SK-N-SH treated with all-trans-retinoic acid at 6 μM for 48 hours (cell line): ENCODE measurements around the gene PPP3CA.
"Not testable (repeated sequence)": the region's sequence is repeated elsewhere in the genome, so short reads cannot be mapped to it uniquely, and the experiment has no call there.

Experiments used
- ATAC-seq: fragments of 200-7000 bp; cut with Tn5 transposase; 3 replicates; pipeline ENCODE4 v1.9.1; 2020; ENCODE audit warnings: mild to moderate bottlenecking, moderate library complexity
- ARNTL ChIP-seq: fragments of 450-650 bp; formaldehyde crosslinking; IDR thresholded peaks from 2 replicates; pipeline ENCODE4 v1.5.0; 2020; ENCODE audit warnings: low read depth, mild to moderate bottlenecking, moderate library complexity, borderline replicate concordance
- CSDC2 ChIP-seq: fragments of 250-450 bp; sonication (Bioruptor Pico); IDR thresholded peaks from 2 replicates; pipeline ENCODE4 v1.5.0; 2020; ENCODE audit warnings: mild to moderate bottlenecking, moderate library complexity
- ESRRG ChIP-seq: fragments of 250-450 bp; sonication (Bioruptor Pico); IDR thresholded peaks from 2 replicates; pipeline ENCODE4 v1.6.1; 2021; ENCODE audit warnings: mild to moderate bottlenecking
- ISL1 ChIP-seq: fragments of 250-450 bp; sonication (Bioruptor Pico); IDR thresholded peaks from 2 replicates; pipeline ENCODE4 v2.1.2; 2022; ENCODE audit warnings: mild to moderate bottlenecking, moderate library complexity
- OSR1 ChIP-seq: fragments of 250-450 bp; sonication (Bioruptor Pico); IDR thresholded peaks from 2 replicates; pipeline ENCODE4 v1.8.0; 2022; ENCODE audit warnings: moderate library complexity, mild to moderate bottlenecking, inconsistent platforms
- PPARA ChIP-seq: fragments of 250-450 bp; sonication (Bioruptor Pico); IDR thresholded peaks from 2 replicates; pipeline ENCODE4 v1.5.0; 2020; ENCODE audit warnings: mild to moderate bottlenecking, borderline replicate concordance
- RARB ChIP-seq: fragments of 250-450 bp; sonication (Bioruptor Pico); IDR thresholded peaks from 2 replicates; pipeline ENCODE4 v1.8.0; 2021; ENCODE audit warnings: mild to moderate bottlenecking, moderate library complexity
- TOX ChIP-seq: fragments of 250-450 bp; sonication (Bioruptor Pico); IDR thresholded peaks from 2 replicates; pipeline ENCODE4 v1.8.0; 2021; ENCODE audit warnings: mild to moderate bottlenecking, moderate library complexity, borderline replicate concordance
- TSHZ2 ChIP-seq: fragments of 250-450 bp; sonication (Bioruptor Pico); IDR thresholded peaks from 2 replicates; pipeline ENCODE4 v1.5.0; 2020; ENCODE audit warnings: mild to moderate bottlenecking, moderate library complexity
- ZC3H10 ChIP-seq: fragments of 250-450 bp; sonication (Bioruptor Pico); IDR thresholded peaks from 2 replicates; pipeline ENCODE4 v1.5.1; 2021; ENCODE audit warnings: mild to moderate bottlenecking, moderate library complexity
- ZFP3 ChIP-seq: fragments of 250-450 bp; sonication (Bioruptor Pico); IDR thresholded peaks from 2 replicates; pipeline ENCODE4 v1.5.0; 2020; ENCODE audit warnings: mild to moderate bottlenecking, moderate library complexity
- ZFP30 ChIP-seq: fragments of 450-650 bp; formaldehyde crosslinking; IDR thresholded peaks from 2 replicates; pipeline ENCODE4 v1.5.0; 2022; ENCODE audit warnings: mild to moderate bottlenecking, moderate library complexity
- ZNF565 ChIP-seq: fragments of 450-650 bp; formaldehyde crosslinking; conservative IDR thresholded peaks from 2 replicates; pipeline ENCODE4 v1.5.0; 2020; ENCODE audit warnings: low read depth, mild to moderate bottlenecking, moderate library complexity
- ZNF70 ChIP-seq: fragments of 450-650 bp; formaldehyde crosslinking; IDR thresholded peaks from 2 replicates; pipeline ENCODE4 v1.5.0; 2020; ENCODE audit warnings: mild to moderate bottlenecking, moderate library complexity
- ZNF8 ChIP-seq: fragments of 450-650 bp; formaldehyde crosslinking; IDR thresholded peaks from 2 replicates; pipeline ENCODE4 v1.5.0; 2020; ENCODE audit warnings: mild to moderate bottlenecking, moderate library complexity
- TF ChIP-seq, protein P1 (sequence below): fragments of 250-450 bp; sonication (Bioruptor Pico); IDR thresholded peaks from 2 replicates; pipeline ENCODE4 v1.5.1; 2020; ENCODE audit warnings: low read depth, mild to moderate bottlenecking, moderate library complexity
- TF ChIP-seq, protein P2 (sequence below): fragments of 250-450 bp; sonication (Bioruptor Pico); IDR thresholded peaks from 2 replicates; pipeline ENCODE4 v1.8.0; 2021; ENCODE audit warnings: low read depth, mild to moderate bottlenecking, moderate library complexity, borderline replicate concordance
- TF ChIP-seq, protein P3 (sequence below): fragments of 250-450 bp; sonication (Bioruptor Pico); IDR thresholded peaks from 2 replicates; pipeline ENCODE4 v1.5.1; 2021; ENCODE audit warnings: mild to moderate bottlenecking, moderate library complexity
- TF ChIP-seq, protein P4 (sequence below): fragments of 250-450 bp; sonication (Bioruptor Pico); IDR thresholded peaks from 2 replicates; pipeline ENCODE4 v1.8.0; 2020; ENCODE audit warnings: mild to moderate bottlenecking, moderate library complexity, borderline replicate concordance

The PPP3CA gene

DNA sequence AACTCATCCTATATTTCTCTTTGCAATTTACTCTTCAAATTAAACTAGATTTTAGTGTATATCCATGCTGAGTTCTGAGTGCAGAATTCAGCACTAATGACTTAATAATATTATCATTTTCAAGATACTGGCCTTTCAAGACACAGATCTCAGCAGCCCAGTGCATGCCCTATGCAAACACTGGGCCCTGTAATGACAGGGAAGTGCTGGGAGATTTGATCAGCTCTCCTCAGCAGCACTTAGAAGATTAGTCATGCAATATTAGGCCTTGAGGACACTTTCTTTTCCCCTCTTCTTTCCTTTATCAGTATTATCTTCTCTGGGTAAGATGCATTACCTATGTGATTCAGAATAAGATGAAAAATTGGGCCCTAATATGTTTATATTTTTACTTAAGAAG lies 207.1 kb downstream of the PPP3CA start:
- peak; percentile 70 for ATAC-seq
- TF ChIP-seq, protein P1, sequence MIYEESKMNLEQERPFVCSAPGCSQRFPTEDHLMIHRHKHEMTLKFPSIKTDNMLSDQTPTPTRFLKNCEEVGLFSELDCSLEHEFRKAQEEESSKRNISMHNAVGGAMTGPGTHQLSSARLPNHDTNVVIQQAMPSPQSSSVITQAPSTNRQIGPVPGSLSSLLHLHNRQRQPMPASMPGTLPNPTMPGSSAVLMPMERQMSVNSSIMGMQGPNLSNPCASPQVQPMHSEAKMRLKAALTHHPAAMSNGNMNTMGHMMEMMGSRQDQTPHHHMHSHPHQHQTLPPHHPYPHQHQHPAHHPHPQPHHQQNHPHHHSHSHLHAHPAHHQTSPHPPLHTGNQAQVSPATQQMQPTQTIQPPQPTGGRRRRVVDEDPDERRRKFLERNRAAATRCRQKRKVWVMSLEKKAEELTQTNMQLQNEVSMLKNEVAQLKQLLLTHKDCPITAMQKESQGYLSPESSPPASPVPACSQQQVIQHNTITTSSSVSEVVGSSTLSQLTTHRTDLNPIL, result peak; percentile 59; the same call in 1 of the 2 replicates
- peak; percentile 91 for TF ChIP-seq ISL1 (CRISPR knock-in tag)
- TF ChIP-seq, protein P2, sequence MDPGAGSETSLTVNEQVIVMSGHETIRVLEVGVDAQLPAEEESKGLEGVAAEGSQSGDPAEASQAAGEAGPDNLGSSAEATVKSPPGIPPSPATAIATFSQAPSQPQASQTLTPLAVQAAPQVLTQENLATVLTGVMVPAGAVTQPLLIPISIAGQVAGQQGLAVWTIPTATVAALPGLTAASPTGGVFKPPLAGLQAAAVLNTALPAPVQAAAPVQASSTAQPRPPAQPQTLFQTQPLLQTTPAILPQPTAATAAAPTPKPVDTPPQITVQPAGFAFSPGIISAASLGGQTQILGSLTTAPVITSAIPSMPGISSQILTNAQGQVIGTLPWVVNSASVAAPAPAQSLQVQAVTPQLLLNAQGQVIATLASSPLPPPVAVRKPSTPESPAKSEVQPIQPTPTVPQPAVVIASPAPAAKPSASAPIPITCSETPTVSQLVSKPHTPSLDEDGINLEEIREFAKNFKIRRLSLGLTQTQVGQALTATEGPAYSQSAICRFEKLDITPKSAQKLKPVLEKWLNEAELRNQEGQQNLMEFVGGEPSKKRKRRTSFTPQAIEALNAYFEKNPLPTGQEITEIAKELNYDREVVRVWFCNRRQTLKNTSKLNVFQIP (CRISPR knock-in tag), result no peak

GRCh38 chr4:101136373-101137370 lies 210.7 kb downstream of the PPP3CA start:
- ATAC-seq, result no peak
- TF ChIP-seq ZNF70 (CRISPR knock-in tag), result no peak
- TF ChIP-seq ZFP30, result no peak
- no peak for TF ChIP-seq ZNF565
- TF ChIP-seq CSDC2, result no peak
- TF ChIP-seq, protein P3, sequence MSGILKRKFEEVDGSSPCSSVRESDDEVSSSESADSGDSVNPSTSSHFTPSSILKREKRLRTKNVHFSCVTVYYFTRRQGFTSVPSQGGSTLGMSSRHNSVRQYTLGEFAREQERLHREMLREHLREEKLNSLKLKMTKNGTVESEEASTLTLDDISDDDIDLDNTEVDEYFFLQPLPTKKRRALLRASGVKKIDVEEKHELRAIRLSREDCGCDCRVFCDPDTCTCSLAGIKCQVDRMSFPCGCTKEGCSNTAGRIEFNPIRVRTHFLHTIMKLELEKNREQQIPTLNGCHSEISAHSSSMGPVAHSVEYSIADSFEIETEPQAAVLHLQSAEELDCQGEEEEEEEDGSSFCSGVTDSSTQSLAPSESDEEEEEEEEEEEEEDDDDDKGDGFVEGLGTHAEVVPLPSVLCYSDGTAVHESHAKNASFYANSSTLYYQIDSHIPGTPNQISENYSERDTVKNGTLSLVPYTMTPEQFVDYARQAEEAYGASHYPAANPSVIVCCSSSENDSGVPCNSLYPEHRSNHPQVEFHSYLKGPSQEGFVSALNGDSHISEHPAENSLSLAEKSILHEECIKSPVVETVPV (CRISPR knock-in tag), result no peak
- no peak for TF ChIP-seq RARB (CRISPR knock-in tag)
- no peak for TF ChIP-seq ESRRG (CRISPR knock-in tag)
- TF ChIP-seq ZNF8, result no peak
- TF ChIP-seq ZFP3, result no peak
- TF ChIP-seq, protein P4, sequence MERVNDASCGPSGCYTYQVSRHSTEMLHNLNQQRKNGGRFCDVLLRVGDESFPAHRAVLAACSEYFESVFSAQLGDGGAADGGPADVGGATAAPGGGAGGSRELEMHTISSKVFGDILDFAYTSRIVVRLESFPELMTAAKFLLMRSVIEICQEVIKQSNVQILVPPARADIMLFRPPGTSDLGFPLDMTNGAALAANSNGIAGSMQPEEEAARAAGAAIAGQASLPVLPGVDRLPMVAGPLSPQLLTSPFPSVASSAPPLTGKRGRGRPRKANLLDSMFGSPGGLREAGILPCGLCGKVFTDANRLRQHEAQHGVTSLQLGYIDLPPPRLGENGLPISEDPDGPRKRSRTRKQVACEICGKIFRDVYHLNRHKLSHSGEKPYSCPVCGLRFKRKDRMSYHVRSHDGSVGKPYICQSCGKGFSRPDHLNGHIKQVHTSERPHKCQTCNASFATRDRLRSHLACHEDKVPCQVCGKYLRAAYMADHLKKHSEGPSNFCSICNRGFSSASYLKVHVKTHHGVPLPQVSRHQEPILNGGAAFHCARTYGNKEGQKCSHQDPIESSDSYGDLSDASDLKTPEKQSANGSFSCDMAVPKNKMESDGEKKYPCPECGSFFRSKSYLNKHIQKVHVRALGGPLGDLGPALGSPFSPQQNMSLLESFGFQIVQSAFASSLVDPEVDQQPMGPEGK (CRISPR knock-in tag), result no peak
- TF ChIP-seq OSR1 (CRISPR knock-in tag), result no peak
- TF ChIP-seq ARNTL, result no peak
- no peak for TF ChIP-seq ZC3H10
- no peak for TF ChIP-seq ISL1 (CRISPR knock-in tag)
- TF ChIP-seq TOX (CRISPR knock-in tag), result no peak
- TF ChIP-seq PPARA, result no peak
- TF ChIP-seq TSHZ2, result no peak
- TF ChIP-seq, all 23 proteins: peak for 0

DNA sequence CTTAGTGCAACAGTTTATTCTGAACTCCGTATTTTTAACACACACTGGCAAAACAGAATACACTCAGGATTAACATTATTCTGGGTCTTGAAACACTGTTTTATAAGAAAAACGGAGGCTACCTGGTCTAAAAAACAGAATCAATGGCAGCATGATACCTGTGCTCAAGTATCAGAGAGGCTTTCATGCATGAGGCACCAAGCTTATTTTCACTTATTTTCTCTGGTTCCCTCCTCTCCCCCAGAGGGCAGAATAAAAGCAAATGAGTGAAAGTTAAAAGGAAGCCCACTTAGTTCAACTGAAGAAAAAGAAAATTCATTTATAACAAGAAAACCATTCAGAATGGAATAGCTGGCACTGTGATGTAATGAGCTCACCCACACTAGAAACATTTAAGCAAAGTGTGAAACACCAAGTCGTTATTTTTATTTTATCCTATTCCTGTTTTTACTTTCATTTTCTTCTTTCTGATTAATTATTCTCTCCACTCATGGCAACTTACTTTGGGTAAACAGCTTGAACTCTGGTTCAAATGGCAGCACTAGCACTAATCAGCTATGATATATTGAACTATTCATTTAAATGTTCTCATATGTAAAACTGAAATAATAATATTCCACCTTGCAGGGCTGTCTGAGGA lies 211.8 kb downstream of the PPP3CA start:
- TF ChIP-seq ZNF70 (CRISPR knock-in tag), result no peak
- no peak for TF ChIP-seq ESRRG (CRISPR knock-in tag)
- TF ChIP-seq, protein P3 (CRISPR knock-in tag), result no peak
- TF ChIP-seq PPARA, result no peak
- TF ChIP-seq ISL1 (CRISPR knock-in tag), result no peak
- ATAC-seq, result no peak

- ATAC-seq, result not testable (repeated sequence)
Measured at GRCh38 chr4:101131058-101131457, 216.3 kb downstream of the PPP3CA start.

DNA sequence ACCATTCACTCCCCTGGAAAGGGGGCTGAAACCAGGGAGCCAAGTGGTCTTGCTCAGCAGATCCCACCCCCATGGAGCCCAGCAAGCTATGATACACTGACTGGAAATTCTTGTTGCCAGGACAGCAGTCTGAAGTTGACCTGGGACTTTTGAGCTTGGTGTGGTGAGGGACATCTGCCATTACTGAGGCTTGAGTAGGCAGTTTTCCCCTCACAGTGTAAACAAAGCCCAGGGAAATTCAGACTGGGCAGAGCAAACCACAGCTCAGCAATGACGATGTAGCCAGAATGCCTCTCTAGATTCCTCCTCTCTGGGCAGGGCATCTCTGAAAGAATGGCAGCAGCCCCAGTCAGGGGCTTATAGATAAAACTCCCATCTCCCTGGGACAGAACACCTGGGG lies 218.4 kb downstream of the PPP3CA start:
- not testable (repeated sequence) for ATAC-seq
